HG02571 (cell line): Measurements from ENCODE around the gene IFI27L2.
"Not testable (repeated sequence)": the region's sequence is repeated elsewhere in the genome, so short reads cannot be mapped to it uniquely, and the experiment has no call there.

Experiments used
- ATAC-seq: cut with Tn5 transposase; IDR thresholded peaks from one replicate; pipeline ENCODE4 v1.9.1; 2021; ENCODE audit warnings: mild to moderate bottlenecking, moderate library complexity; ENCODE audit not compliant: unreplicated experiment

The IFI27L2 gene, protein sequence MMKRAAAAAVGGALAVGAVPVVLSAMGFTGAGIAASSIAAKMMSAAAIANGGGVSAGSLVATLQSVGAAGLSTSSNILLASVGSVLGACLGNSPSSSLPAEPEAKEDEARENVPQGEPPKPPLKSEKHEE

DNA sequence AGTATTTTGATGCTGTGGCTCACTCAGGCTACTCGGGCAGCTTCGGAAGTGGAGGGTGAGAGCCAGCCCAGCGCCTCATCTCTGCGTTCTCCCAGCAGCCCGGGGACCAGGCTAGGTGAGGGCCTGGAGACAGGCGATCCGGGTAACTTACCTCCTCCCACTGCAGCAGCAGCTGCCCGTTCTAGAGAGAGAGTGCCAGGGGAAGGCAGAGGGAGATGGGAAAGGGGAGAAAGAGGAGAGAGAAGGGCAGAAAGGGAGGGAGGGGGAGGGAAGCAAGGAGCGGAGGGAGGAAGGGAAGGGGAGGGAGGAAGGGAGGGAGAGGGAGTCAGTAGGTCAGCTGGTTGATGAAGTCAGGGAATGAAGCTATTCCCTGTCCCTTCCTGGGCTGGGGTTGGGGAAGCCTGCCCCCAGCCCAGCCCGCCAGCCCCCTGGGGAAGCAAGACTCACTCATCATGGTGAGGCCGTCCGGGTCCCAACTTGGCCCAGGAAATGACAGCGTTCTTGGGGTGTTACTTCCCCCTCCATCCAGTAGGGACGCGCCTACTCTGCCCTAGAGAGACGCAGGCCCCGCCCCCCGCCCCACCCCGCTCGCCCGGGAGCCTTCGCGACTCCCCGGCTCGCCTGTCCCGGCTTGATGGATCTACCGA is at the start of gene IFI27L2:
TSS of gene IFI27L2 (minus strand) at position 494 of the 647 bp plus-strand sequence. CDS start at position 454, 40 bp downstream.
- ATAC-seq: peak; percentile 83

DNA sequence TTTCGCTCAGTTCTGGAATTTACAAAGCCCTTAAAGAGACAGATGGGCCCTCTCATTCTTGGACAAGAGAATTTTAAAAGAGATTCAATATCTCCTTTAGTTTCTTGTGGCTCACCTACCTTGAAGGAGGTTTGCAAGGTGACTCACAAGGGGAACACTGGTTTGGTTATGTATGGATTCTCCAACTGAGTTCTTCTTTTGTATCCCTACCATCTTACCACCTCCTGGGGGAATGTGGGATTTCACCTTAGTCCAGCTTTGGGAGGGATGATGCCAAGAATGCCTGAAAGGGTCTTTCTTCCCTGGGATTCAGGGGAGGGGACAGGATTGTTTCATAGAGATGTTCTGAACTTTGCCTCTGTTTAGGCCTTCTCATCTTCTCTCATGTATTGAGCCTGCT is 48.4 kb upstream of the IFI27L2 start:
- ATAC-seq: no peak

DNA sequence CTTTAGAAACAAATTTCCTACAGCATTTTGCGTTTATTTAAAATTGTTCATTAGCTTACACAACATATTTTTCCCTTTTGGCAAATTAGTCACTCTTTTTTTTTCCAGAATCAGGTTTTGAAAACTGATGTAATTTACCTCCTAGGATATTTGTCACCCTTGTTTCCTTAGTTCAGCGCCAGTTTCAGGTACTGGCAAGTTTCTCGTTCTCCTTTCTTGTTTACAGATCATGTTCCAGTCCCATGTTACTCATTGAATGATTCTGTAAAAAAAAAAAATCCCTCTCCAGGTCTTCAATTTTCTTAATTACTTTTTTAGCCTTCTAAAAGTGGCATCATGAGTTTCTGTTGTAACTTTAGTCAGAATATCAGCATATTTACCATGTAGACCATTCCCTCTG is 47.4 kb upstream of the IFI27L2 start:
- no peak for ATAC-seq

DNA sequence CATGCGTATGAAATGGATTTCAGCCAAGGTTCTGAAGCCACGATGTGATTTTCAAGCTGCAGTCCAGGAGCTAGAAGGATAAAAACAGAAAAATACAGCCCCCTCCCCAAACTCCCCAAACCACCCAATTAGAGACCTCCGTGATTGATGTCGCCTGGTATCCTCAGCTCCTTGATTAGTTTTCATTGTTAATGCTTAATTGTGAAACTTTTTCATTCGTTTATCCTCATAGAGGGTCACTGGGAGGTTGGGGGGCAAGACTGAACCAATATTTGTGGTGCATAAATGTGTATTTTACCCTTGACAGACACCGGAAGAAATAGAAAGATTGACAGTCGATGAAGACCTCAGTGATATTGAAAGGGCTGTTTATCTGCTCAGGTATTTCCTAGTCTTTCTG is 46.3 kb upstream of the IFI27L2 start:
- ATAC-seq: no peak

DNA sequence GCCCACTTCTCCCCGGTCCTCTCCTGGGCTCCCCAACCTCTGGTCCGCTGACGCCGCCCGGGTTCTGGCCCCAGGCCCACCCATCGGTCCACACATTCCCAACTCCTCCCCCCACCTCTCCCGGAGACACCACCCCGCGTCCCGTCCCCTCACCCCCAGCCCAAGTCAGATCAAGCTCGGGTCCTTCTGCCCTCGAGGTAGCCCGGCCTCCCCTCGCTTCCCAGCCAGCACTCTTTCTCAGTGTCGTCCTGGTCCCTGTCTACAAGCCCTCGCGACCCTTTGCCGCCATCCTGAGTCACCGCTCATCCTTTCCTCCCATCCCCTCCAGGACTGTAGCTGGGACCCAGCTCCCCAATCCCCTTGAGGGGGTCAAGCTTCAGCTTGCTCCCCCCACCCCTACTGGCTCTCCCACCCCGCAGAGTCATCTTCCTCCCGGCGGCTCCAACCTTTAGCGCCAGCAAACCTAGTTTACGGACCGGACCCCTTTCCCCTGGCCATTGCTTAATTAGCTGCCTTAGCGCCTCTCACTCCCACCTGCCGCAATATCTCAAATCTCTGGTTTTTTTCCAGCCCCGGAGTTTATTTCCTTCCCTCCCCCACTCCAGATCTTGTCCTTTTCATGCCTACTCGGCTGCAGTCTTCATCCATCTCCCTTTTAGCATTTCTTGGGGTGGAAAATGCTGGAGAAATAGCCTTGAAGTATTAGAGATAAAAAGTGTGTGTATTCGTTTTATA is 45.8 kb upstream of the IFI27L2 start:
- no peak for ATAC-seq

DNA sequence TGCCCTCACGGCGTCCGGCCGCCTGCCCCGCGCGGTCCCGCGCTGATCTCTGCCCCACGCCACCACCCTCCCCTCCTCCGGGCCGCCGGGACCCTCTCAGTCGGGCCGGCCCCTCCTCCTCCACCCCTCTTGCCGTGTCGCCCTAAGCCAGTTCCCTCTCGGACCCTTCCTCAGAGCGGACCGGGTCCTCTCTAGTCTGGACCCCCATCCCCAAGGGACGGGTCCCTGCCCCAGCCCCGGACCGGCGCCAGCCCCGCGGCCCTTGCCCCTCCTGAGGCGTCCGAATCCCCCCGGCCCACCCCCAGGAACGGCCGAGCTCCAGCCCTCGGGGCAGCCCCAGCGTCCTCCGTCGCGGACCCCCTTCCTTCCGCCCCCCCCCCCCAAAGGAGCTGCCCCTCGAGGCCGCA is 45.2 kb upstream of the IFI27L2 start:
- ATAC-seq: no peak

DNA sequence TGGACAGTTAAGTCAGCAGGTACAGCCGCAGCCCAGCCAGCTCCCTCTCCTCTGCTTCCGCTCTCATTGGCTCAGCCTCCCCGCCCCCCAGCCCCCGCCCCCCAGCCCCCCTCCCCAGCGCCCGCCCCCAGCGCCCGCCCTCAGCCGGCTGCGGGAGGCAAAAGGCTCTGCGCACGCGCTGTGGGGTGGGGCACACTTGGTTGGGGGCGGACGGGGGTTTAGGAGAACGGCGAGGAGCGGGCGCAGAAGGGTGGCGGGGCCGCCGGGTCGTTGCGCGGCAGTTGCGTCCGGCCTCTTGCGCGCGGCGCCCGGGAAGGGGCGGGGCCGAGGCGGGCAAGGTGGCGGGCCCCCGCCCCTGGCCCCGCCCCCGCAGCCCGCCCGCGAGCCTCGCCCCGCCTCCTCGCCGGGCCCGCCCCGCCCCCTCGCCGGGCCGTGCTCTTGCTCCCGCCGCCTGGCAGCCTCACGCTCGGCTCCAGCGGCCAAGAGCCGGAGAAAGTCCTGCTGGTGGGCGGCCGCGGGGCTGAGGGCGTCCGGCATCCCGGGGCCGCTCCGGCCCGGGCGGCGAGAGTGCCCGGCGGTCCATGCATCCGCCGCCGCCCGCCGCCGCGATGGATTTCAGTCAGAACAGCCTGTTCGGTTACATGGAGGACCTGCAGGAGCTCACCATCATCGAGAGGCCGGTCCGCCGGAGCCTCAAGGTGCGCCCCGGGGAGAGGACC is 44.6 kb upstream of the IFI27L2 start, which contains the start of gene PPP4R4:
TSS of gene PPP4R4 (plus strand) at position 438 of the 719 bp plus-strand sequence. CDS start at position 582, 144 bp downstream.
- ATAC-seq: peak; percentile 74

DNA sequence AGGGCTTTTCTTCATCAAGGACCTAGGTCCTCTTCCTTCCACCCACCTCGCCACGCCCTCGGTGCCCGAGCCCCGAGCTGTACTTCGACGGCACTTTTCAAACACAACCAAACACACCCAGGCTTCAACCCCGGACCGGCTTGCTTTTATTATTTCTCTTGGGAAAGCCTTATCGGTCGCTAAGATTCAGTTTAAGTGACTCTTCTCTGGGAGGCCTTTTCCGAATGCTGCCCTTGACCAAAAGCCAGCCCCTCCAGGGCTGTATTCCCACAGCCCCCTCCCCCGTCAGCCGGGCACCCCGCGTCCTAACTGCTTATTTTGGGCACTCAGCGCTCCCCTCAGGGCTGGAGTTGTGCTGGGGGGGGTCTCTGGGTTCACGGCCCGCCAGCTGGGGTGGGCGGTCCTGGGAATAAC is 44.1 kb upstream of the IFI27L2 start:
- no peak for ATAC-seq

DNA sequence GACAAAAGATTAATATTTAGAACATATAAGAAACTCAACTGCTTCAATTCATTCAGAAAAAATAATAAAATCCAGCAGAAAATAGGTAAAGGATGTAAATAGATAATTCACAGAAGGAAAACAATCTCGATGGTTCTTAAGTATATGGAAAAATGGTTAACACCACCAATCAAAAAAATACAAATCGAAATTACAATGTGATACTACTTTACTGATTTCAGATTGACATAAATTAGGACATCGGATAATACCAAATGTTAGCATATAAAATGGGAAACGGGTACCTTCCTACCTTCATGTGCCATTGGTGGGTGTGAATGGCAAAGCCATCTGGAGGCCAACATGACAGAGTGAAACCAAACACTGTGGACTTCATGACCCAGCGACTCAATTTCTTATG is 43.1 kb upstream of the IFI27L2 start:
- ATAC-seq: no peak

DNA sequence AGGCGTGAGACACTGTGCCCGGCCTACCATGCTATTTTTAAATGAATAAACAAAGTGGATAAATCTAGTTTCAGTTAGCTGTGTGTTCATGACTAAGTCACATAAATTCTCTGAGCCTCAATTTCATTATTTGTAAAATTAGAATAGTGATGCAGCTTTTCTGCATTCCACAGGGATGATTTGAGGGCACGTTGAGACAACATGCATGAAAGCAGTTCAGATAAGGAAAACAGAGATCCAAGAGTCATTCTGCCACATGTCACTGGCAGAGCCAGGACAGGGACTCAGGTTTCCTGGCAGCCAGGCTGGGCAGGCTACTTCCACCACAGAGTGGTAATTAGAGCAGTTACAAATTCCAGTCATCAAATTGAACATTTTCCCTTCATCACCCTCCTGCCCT is 41.8 kb upstream of the IFI27L2 start:
- ATAC-seq: no peak

DNA sequence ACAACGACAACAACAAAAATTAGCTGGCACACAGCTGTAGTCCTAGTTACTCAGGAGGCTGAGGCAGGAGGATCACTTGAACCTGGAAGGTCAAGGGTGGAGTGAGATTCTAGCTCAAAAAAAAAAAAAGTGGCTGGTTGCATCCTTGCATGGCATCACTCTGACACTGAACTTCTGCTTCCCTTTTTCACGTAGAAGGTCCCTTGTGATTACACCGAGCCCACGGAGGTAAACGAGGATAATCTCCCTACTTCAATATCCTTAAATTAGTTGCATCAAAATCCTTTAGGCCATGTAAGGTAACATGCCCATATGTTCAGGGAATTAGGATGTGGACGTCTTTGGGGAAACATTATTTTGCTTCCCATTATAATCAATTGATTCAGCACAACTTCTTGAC is 40.7 kb upstream of the IFI27L2 start:
- no peak for ATAC-seq

DNA sequence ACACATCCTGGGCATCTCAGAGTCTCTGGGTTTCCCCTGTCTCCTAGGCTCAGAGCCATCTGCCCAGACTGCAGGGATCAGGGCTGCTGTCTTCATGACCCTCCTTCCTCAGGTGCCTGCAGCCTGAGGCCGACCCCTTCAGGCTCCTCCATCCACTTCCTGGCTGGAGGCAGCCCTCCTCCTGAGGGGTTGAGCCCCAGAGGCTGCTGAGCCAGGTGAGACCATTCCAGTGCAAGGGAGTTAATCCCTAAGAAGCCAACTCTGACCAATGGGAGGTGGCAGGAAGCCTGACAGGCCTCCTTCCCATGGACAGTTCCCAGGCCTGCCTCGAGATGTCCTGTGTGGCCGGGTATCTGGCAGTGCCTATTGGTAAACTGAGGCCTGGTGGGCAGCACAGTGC is 36.3 kb upstream of the IFI27L2 start:
- no peak for ATAC-seq

DNA sequence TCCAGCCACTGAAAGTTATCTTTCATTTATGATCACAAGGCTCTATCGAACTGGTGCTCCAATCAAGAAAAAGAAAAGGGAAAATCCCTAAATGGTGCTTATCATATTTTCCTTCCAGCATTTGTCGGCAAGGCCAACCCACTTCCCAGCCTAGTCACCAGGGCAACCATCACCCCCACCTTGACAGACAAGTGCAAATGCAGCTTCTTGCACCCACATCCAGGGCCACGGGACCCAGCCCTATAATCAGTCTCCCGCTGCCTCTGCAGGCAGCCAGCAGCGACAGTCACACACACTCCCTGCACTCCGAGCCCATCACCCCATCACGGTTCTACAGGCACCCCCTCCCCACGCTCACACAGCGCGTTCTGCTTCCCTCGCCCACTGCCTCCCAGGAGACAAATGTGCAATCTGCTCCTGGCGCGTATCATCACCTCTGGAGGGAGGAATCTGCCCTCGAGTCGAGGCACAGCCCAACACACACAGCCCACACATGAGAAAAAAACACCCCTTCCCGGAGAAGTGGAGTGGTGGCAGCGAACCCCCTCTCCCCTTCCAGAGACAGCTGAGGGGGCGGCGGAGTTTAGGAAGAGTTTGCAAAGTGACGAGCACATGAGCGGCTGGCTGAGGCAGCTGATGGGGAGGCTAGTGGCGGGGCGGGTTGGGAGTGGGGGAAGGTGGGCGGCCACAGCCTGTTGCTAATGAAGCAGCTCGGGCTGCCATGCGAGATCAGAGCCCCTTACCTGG is 35.5 kb upstream of the IFI27L2 start:
- ATAC-seq: no peak

DNA sequence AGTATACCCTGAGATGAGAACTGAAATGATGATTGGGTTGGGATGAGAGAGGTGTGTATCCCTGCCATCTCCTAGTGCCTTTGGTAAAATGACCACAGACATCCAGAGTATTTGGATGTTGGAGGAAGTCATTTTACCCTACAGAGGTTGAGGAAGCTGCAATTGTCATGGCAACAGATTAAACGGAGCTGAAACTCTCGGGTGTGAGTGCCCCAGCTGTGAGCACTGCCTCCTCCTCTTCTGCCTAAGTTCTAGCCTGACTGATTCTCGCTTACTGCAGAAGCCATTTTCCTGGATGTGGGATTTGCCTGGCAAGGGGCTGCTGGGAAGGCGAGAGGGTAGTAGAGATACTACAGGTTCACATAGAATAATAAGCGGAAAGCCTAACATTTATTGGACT is 34.4 kb upstream of the IFI27L2 start:
- no peak for ATAC-seq

DNA sequence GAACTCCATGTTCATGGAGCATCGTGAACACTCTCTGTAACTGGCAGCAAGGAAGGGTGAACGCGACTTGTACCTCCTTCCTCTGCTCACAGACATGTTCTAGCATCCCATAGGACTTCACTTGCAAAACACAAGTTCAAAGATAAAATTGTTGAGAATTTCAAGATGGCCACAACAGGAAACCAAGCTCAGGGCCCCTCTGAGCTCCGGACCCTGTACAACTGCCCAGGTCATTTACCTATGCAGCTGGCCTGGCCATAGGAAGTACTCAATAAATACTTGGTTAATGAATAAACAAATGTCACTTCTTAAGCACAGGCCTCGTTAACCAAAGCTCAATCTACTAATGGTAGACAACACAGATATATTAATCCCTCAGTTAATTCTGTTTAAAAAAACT is 33.1 kb upstream of the IFI27L2 start:
- ATAC-seq: no peak

DNA sequence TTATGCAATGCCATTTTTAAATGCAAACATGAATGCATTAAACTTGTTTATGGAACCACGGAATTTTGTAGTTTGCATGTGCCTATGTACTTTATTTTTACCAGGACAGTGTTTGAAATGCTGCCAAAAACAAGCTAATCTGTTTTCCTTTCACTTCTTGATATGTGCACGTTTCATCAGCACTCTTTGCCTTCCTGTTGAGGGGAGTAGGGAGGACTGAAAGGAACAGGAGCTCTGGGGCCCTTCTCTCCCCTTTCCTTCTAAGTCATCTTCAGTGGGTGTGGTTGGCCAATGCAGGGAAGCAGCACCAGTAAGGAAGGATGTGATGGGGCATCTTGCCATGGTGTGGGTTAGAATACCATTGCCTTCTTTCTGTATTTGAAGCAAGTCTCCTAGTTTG is 32.6 kb upstream of the IFI27L2 start:
- no peak for ATAC-seq

DNA sequence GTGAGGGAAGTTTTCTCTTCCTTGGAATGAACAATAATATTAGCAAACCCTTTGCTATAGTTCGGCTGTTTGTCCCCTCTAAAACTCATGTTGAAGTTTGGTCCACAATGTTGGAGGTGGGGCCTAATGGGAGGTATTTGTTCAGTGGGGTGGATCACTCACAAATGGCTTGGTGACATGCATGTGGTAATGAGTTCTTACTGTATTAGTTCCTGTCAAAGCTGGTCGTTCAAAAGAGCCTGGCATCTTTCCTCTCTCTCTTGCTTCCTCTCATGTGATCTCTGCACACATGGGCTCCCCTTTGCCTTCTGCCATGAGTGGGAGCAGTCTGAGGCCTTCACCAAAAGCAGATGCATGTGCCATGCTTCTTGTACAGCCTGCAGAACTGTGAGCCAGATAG is 31.7 kb upstream of the IFI27L2 start:
- no peak for ATAC-seq

DNA sequence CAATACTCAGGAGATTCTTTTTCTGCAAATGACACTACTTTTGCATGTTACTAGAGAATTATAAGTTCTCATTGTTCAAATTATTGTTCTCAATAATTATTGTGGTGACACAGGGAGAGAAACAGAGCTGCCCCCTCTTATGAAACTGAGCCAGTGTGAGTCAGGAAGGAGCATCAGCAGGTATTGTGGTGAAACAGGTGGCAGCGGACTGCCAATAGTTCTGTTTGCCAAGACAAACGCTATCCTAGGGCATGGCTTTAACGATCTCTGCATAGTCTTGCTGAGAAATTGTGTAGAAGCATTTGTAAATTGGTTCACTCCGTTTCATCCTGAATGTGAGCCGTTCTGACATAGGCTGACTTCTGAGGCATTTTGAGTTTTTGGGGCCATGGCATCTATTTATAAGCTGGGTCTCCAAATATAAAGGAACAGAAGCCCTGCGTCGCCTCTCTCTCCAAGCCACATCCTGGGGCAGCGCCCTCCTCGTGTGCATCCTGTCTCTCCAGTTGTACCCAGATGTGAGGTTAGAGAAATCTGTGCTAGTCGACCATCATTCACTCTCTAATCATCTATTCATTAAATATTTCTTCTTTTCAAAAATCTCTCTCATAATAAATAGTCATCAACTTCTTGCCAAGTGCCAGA is 29.0 kb upstream of the IFI27L2 start:
- no peak for ATAC-seq

DNA sequence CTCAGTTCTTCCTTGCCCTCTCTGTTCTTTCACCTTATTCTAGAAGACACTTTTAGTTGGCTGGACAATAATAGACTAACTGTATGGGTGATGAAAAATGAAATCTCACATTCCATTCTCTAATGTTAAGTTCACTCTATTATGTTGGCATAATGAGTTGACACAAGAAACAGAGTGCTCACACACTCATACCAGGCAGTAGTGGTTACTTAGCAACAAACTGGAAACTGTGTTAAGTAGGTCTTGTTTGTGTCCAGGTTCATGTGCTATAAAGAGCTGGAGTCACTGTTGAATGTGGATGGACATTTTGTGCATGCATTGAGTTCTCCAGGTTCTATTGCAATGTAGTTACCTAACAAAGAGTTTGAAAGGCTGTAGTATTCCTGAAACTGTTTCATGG is 27.8 kb upstream of the IFI27L2 start:
- no peak for ATAC-seq

DNA sequence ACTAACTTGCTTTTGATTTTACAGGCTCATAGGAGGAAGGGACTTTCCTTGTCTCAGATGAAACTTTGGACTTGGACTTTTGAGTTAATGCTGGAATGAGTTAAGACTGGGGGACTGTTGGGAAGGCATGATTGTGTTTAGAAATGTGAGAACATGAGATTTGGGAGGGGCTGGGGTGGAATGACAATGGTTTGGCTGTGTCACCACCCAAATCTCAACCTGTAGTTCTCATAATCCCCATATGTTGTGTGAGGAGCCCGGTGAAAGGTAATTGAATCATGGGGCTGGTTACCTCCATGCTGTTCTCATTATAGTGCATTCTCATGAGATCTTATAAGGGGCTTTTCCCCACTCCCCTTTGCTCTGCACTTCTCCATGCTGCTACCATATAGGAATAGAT is 26.7 kb upstream of the IFI27L2 start:
- not testable (repeated sequence) for ATAC-seq
